ENCODE measurements around the gene IL26.

DNA sequence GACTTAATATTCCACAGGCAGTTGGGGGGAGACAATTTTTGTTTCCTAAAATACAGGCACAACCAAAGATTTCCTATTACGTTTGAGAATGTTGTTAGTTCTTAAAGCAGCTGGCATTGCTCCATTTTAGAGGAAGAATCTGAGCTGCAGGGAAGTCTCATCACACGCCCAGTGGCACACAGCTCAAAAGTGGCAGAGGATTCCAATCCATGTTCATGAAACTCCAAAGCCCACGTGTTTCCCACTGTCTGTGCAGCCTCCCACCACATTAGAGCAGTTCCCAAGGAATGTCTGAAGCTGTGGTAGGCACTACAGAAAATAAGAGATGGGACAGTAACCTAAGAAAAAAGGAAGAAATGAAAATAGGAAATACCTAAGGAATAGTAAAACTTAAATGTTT lies 6.1 kb upstream of the IL26 start:
- TF ChIP-seq, protein P1, sequence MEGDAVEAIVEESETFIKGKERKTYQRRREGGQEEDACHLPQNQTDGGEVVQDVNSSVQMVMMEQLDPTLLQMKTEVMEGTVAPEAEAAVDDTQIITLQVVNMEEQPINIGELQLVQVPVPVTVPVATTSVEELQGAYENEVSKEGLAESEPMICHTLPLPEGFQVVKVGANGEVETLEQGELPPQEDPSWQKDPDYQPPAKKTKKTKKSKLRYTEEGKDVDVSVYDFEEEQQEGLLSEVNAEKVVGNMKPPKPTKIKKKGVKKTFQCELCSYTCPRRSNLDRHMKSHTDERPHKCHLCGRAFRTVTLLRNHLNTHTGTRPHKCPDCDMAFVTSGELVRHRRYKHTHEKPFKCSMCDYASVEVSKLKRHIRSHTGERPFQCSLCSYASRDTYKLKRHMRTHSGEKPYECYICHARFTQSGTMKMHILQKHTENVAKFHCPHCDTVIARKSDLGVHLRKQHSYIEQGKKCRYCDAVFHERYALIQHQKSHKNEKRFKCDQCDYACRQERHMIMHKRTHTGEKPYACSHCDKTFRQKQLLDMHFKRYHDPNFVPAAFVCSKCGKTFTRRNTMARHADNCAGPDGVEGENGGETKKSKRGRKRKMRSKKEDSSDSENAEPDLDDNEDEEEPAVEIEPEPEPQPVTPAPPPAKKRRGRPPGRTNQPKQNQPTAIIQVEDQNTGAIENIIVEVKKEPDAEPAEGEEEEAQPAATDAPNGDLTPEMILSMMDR (IDR thresholded peaks at IDR 0.05; ENCODE audit: low read depth, low read length, poor library complexity, severe bottlenecking), result no peak
- no peak for TF ChIP-seq EZH2phosphoT487 (IDR thresholded peaks at IDR 0.05; ENCODE audit: borderline replicate concordance, low read length)
